ENCODE data around the gene RALGPS1.

DNA sequence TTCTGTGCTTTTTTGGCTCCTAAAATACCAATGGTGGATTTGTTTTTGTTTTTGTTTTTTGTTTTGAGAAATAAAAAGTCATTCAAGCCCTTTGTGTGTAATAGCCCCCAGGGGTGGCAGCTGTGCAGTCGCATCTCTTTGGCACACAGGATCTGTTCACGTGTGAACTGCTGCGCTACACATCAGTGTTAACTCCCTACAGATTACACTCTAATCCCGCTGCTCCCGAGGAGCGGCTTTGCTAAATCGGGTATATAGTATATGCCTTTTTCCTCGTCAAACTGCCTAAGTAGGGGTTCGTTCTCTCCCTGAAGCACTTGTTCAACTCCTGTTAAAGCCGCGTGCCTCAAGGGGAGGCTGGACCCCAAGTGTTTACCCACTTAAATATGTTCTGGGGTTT is 31.8 kb upstream of the RALGPS1 start:
- TF ChIP-seq, protein P1, sequence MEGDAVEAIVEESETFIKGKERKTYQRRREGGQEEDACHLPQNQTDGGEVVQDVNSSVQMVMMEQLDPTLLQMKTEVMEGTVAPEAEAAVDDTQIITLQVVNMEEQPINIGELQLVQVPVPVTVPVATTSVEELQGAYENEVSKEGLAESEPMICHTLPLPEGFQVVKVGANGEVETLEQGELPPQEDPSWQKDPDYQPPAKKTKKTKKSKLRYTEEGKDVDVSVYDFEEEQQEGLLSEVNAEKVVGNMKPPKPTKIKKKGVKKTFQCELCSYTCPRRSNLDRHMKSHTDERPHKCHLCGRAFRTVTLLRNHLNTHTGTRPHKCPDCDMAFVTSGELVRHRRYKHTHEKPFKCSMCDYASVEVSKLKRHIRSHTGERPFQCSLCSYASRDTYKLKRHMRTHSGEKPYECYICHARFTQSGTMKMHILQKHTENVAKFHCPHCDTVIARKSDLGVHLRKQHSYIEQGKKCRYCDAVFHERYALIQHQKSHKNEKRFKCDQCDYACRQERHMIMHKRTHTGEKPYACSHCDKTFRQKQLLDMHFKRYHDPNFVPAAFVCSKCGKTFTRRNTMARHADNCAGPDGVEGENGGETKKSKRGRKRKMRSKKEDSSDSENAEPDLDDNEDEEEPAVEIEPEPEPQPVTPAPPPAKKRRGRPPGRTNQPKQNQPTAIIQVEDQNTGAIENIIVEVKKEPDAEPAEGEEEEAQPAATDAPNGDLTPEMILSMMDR (conservative IDR thresholded peaks at IDR 0.05 in 1 of 2, IDR thresholded peaks at IDR 0.05 in 1 of 2; ENCODE audit: low read depth in 1 of 2, low read length in 2 of 2), result no peak
- no peak for TF ChIP-seq EZH2 (IDR thresholded peaks at IDR 0.05; ENCODE audit: low read length, missing control alignments)

Measured in fibroblast of lung (primary cell).